Measurements from ENCODE around the gene NPNT.

Gene NPNT

GRCh38 chr4:105996845-105997244 is 101.6 kb downstream of the NPNT start:
- Histone ChIP-seq H3K9ac (ENCODE audit: low read depth, low read length) (no peak overlapping the region), H3K9me3 (ENCODE audit: control insufficient read depth, insufficient read depth, low read length) (no peaks in the 10 kb centered on the region), H3K4me1 (ENCODE audit: insufficient read depth, low read length) (peaks cover 7% of the 10 kb centered on the region), H3K36me3 (ENCODE audit: insufficient read depth, low read length) (no peaks in the 10 kb centered on the region)

GRCh38 chr4:105998171-105999063 is 103.1 kb downstream of the NPNT start:
- Histone ChIP-seq H3K36me3 (ENCODE audit: insufficient read depth, low read length) (no peaks in the 10 kb centered on the region), H3K9me3 (ENCODE audit: control insufficient read depth, insufficient read depth, low read length) (no peaks in the 10 kb centered on the region), H3K4me1 (ENCODE audit: insufficient read depth, low read length) (peaks cover 7% of the 10 kb centered on the region), H3K9ac (ENCODE audit: low read depth, low read length) (no peak overlapping the region)

GRCh38 chr4:106002994-106003393 is 107.7 kb downstream of the NPNT start:
- H3K9ac ChIP-seq (ENCODE audit: low read depth, low read length), result no peak overlapping the region
- H3K9me3 ChIP-seq (ENCODE audit: control insufficient read depth, insufficient read depth, low read length), result no peaks in the 10 kb centered on the region
- peaks cover 6% of the 10 kb centered on the region for H3K4me1 ChIP-seq (ENCODE audit: insufficient read depth, low read length)
- H3K36me3 ChIP-seq (ENCODE audit: insufficient read depth, low read length), result no peaks in the 10 kb centered on the region

- peaks cover 5% of the 10 kb centered on the region; the same call in 1 of the 2 replicates for H3K9me3 ChIP-seq (ENCODE audit: control insufficient read depth, insufficient read depth, low read length)
- no peaks in the 10 kb centered on the region for H3K36me3 ChIP-seq (ENCODE audit: insufficient read depth, low read length)
- no peak overlapping the region for H3K9ac ChIP-seq (ENCODE audit: low read depth, low read length)
- H3K4me1 ChIP-seq (ENCODE audit: insufficient read depth, low read length), result no peaks in the 10 kb centered on the region
These were observed 115.5 kb downstream of the NPNT start for GRCh38 chr4:106010761-106011160.

- Histone ChIP-seq H3K36me3 (ENCODE audit: insufficient read depth, low read length) (no peaks in the 10 kb centered on the region), H3K4me1 (ENCODE audit: insufficient read depth, low read length) (no peaks in the 10 kb centered on the region), H3K9me3 (ENCODE audit: control insufficient read depth, insufficient read depth, low read length) (peaks cover 5% of the 10 kb centered on the region; the same call in 1 of the 2 replicates), H3K9ac (ENCODE audit: low read depth, low read length) (no peak overlapping the region)
These were observed 116.1 kb downstream of the NPNT start for GRCh38 chr4:106011387-106011786.

- Histone ChIP-seq H3K4me1 (ENCODE audit: insufficient read depth, low read length) (no peaks in the 10 kb centered on the region), H3K9ac (ENCODE audit: low read depth, low read length) (no peak overlapping the region), H3K9me3 (ENCODE audit: control insufficient read depth, insufficient read depth, low read length) (peaks cover 5% of the 10 kb centered on the region; the same call in 1 of the 2 replicates), H3K36me3 (ENCODE audit: insufficient read depth, low read length) (no peaks in the 10 kb centered on the region)
These were observed 122.7 kb downstream of the NPNT start for GRCh38 chr4:106017975-106018374.

GRCh38 chr4:106019771-106020170 is 124.5 kb downstream of the NPNT start:
- Histone ChIP-seq H3K9ac (ENCODE audit: low read depth, low read length) (no peak overlapping the region), H3K4me1 (ENCODE audit: insufficient read depth, low read length) (no peaks in the 10 kb centered on the region), H3K36me3 (ENCODE audit: insufficient read depth, low read length) (no peaks in the 10 kb centered on the region), H3K9me3 (ENCODE audit: control insufficient read depth, insufficient read depth, low read length) (no peaks in the 10 kb centered on the region; the same call in 1 of the 2 replicates)
